C4-2B (cell line): ENCODE data around the gene BMP2.

Experiments
- ZFX ChIP-seq: fragments of 450-650 bp; IDR thresholded peaks from 2 replicates; pipeline ENCODE4 v1.6.1; 2017
- TF ChIP-seq, protein P1 (sequence below): fragments of 450-650 bp; conservative IDR thresholded peaks from 2 replicates; pipeline ENCODE4 v1.5.1; 2017; ENCODE audit warnings: mild to moderate bottlenecking

DNA sequence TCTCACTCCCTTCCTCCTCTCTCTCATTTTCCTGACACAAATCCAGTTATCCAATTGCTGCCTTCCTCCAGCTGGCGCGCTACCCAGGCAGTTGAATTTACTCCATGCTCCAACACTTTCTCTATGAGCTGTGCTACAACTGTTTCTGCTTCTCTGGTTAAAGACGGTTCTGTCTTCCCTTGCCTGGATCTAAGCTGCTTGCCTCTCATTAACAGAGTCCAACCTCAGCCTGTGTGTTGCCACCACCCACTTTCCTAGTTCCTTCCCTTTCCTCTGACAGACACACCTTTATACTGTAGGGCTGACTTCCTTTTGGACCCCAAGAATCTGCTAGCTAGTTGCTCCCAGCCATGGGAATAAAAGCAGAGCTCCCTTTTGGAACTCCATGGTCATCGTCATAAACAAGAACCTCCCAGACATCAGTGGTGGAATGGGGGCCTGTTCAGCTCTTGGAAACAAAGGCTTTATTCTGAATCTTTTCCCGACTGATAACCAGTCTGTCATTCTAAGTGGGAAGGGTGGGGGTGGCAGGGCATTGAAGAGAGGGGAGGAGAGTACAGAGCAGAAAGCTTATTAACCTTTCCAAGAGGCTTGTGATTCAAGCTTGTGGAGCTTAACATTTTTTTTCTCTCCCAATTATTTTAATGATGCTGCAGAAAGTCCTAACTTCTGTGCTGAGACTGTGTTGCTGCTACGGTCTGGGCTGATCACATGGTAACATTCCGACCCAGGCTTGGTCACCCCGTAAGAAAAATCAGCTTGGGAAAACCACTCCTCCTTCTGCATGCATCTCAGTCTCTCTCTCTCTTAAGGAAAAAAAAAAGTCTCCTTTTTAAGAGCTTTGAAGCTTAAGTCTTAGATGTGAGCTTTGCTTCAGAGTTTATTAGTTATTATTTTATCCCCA lies 31.3 kb upstream of the BMP2 start:
- TF ChIP-seq, protein P1, sequence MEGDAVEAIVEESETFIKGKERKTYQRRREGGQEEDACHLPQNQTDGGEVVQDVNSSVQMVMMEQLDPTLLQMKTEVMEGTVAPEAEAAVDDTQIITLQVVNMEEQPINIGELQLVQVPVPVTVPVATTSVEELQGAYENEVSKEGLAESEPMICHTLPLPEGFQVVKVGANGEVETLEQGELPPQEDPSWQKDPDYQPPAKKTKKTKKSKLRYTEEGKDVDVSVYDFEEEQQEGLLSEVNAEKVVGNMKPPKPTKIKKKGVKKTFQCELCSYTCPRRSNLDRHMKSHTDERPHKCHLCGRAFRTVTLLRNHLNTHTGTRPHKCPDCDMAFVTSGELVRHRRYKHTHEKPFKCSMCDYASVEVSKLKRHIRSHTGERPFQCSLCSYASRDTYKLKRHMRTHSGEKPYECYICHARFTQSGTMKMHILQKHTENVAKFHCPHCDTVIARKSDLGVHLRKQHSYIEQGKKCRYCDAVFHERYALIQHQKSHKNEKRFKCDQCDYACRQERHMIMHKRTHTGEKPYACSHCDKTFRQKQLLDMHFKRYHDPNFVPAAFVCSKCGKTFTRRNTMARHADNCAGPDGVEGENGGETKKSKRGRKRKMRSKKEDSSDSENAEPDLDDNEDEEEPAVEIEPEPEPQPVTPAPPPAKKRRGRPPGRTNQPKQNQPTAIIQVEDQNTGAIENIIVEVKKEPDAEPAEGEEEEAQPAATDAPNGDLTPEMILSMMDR: no peak
- no peak for TF ChIP-seq ZFX
